ENCODE data around the gene STAM2.
"Not testable (repeated sequence)": the region's sequence is repeated elsewhere in the genome, so short reads cannot be mapped to it uniquely, and the experiment has no call there.

Gene STAM2

GRCh38 chr2:152172201-152172785, 3.3 kb downstream of the STAM2 start:
- not testable (repeated sequence) for DNase-seq

- no peak for DNase-seq
Measured at GRCh38 chr2:152171718-152172117, 3.8 kb downstream of the STAM2 start.

GRCh38 chr2:152169158-152169557, 6.4 kb downstream of the STAM2 start:
- DNase-seq, result not testable (repeated sequence)

- DNase-seq, result not testable (repeated sequence)
Measured at GRCh38 chr2:152167470-152167869, 8.1 kb downstream of the STAM2 start.

GRCh38 chr2:152167065-152167464, 8.5 kb downstream of the STAM2 start:
- DNase-seq, result no peak

GRCh38 chr2:152166633-152167032, 8.9 kb downstream of the STAM2 start:
- DNase-seq, result no peak

GRCh38 chr2:152165780-152166179, 9.8 kb downstream of the STAM2 start:
- DNase-seq, result no peak

- no peak for DNase-seq
Measured at GRCh38 chr2:152165306-152165705, 10.3 kb downstream of the STAM2 start.

GRCh38 chr2:152163669-152164068, 11.9 kb downstream of the STAM2 start:
- not testable (repeated sequence) for DNase-seq

GRCh38 chr2:152162141-152162540, 13.4 kb downstream of the STAM2 start:
- no peak for DNase-seq

- DNase-seq, result no peak
Measured at GRCh38 chr2:152161598-152161997, 14.0 kb downstream of the STAM2 start.

- DNase-seq, result not testable (repeated sequence)
Measured at GRCh38 chr2:152160378-152160777, 15.2 kb downstream of the STAM2 start.

GRCh38 chr2:152157253-152157652, 18.3 kb downstream of the STAM2 start:
- DNase-seq, result no peak

- no peak for DNase-seq
Measured at GRCh38 chr2:152155209-152155608, 20.4 kb downstream of the STAM2 start.

- DNase-seq, result no peak
Measured at GRCh38 chr2:152154462-152154861, 21.1 kb downstream of the STAM2 start.

GRCh38 chr2:152134488-152135280, 40.9 kb downstream of the STAM2 start:
- no peak for DNase-seq

GRCh38 chr2:152132306-152132705, 43.3 kb downstream of the STAM2 start:
- DNase-seq, result no peak

- no peak for DNase-seq
Measured at GRCh38 chr2:152127628-152128027, 47.9 kb downstream of the STAM2 start.

- DNase-seq, result no peak
Measured at GRCh38 chr2:152126664-152127063, 48.9 kb downstream of the STAM2 start.

- no peak for DNase-seq
Measured at GRCh38 chr2:152122161-152122560, 53.4 kb downstream of the STAM2 start.

- DNase-seq, result no peak
Measured at GRCh38 chr2:152120430-152120829, 55.1 kb downstream of the STAM2 start.

- DNase-seq, result no peak
Measured at GRCh38 chr2:152115952-152116351, 59.6 kb downstream of the STAM2 start.

GRCh38 chr2:152114366-152114765, 61.2 kb downstream of the STAM2 start:
- no peak for DNase-seq

GRCh38 chr2:152107140-152107539, 68.4 kb downstream of the STAM2 start:
- DNase-seq, result not testable (repeated sequence)

GRCh38 chr2:152106464-152106863, 69.1 kb downstream of the STAM2 start:
- no peak for DNase-seq

Measured in NCI-H524 treated with DMSO at 0.1 percent for 48 hours (cell line).